Ectodermal cell (in vitro differentiated cells): Measurements from ENCODE around the gene TGFBR3.
"Not testable (repeated sequence)": the region's sequence is repeated elsewhere in the genome, so short reads cannot be mapped to it uniquely, and the experiment has no call there.

Experiments
- H3K27ac ChIP-seq: 2 replicates; pipeline ENCODE4 v1.7.0; 2013; ENCODE audit warnings: mild to moderate bottlenecking, low read depth, low read length; ENCODE audit not compliant: insufficient read depth, poor library complexity, severe bottlenecking
- H3K27me3 ChIP-seq: 2 replicates; pipeline ENCODE4 v1.7.0; 2013; ENCODE audit warnings: mild to moderate bottlenecking, low read length; ENCODE audit not compliant: insufficient read depth, control insufficient read depth, poor library complexity, severe bottlenecking
- H3K36me3 ChIP-seq: one replicate; pipeline ENCODE4 v1.7.0; 2013; ENCODE audit warnings: low read length; ENCODE audit not compliant: control insufficient read depth, insufficient read depth
- H3K4me1 ChIP-seq: one replicate; pipeline ENCODE4 v1.7.0; 2013; ENCODE audit warnings: low read length; ENCODE audit not compliant: control insufficient read depth, insufficient read depth
- H3K4me3 ChIP-seq: 2 replicates; pipeline ENCODE4 v1.7.0; 2013; ENCODE audit warnings: low read depth, low read length, control low read depth; ENCODE audit not compliant: insufficient read depth
- H3K9me3 ChIP-seq: 2 replicates; pipeline ENCODE4 v1.7.0; 2013; ENCODE audit warnings: mild to moderate bottlenecking, low read length, moderate library complexity; ENCODE audit not compliant: control insufficient read depth
- WGBS, 2 experiments: methylation state at CpG; one replicate each; pipeline ENCODE4 v1.1.7; 2013; ENCODE audit warnings: missing lambda C conversion rate in 2 of 2; 5-methylcytosine and 5-hydroxymethylcytosine counted together

The TGFBR3 gene

GRCh38 chr1:91836331-91837040, 49.5 kb downstream of the TGFBR3 start:
- Histone ChIP-seq H3K27ac (no peak overlapping the region), H3K27me3 (no peaks in the 10 kb centered on the region), H3K36me3 (no peaks in the 10 kb centered on the region), H3K4me3 (no peak overlapping the region), H3K4me1 (no peaks in the 10 kb centered on the region), H3K9me3 (no peaks in the 10 kb centered on the region)
- 79 to 80% methylated on average over 8 of the region's 8 CpGs for WGBS, 2 experiments

- H3K27me3 ChIP-seq, result no peaks in the 10 kb centered on the region
- H3K27ac ChIP-seq, result no peak overlapping the region
- H3K4me1 ChIP-seq, result peaks cover 5% of the 10 kb centered on the region
- H3K4me3 ChIP-seq, result no peak overlapping the region
- 92 to 100% methylated on average over 1 of the region's 1 CpG for WGBS, 2 experiments
- H3K9me3 ChIP-seq, result no peaks in the 10 kb centered on the region
- H3K36me3 ChIP-seq, result no peaks in the 10 kb centered on the region
Measured at GRCh38 chr1:91835087-91835521, 50.8 kb downstream of the TGFBR3 start.

- H3K4me3 ChIP-seq, H3K27ac ChIP-seq, H3K4me1 ChIP-seq, H3K27me3 ChIP-seq, H3K9me3 ChIP-seq, H3K36me3 ChIP-seq: not testable (repeated sequence)
- 94 to 97% methylated on average over 7 of the region's 7 CpGs for WGBS, 2 experiments
Measured at GRCh38 chr1:91834549-91834948, 51.4 kb downstream of the TGFBR3 start.

- no peak overlapping the region for H3K27ac ChIP-seq
- H3K27me3 ChIP-seq, result no peaks in the 10 kb centered on the region
- no peak overlapping the region for H3K4me3 ChIP-seq
- peaks cover 6% of the 10 kb centered on the region for H3K4me1 ChIP-seq
- H3K9me3 ChIP-seq, result no peaks in the 10 kb centered on the region
- H3K36me3 ChIP-seq, result no peaks in the 10 kb centered on the region
- 100% methylated on average over 1 of the region's 1 CpG for WGBS, 2 experiments
Measured at GRCh38 chr1:91833946-91834345, 52.0 kb downstream of the TGFBR3 start.

GRCh38 chr1:91831132-91831930, 54.6 kb downstream of the TGFBR3 start:
- no peaks in the 10 kb centered on the region for H3K36me3 ChIP-seq
- no peak overlapping the region for H3K27ac ChIP-seq
- peaks cover 9% of the 10 kb centered on the region for H3K4me1 ChIP-seq
- H3K4me3 ChIP-seq, result no peak overlapping the region
- H3K9me3 ChIP-seq, result no peaks in the 10 kb centered on the region
- 93 to 96% methylated on average over 8 of the region's 8 CpGs for WGBS, 2 experiments
- H3K27me3 ChIP-seq, result no peaks in the 10 kb centered on the region

GRCh38 chr1:91830242-91831131, 55.5 kb downstream of the TGFBR3 start:
- H3K9me3 ChIP-seq, result no peaks in the 10 kb centered on the region
- H3K4me1 ChIP-seq, result peaks cover 9% of the 10 kb centered on the region
- WGBS, 2 experiments, result 86 to 87% methylated on average over 10 of the region's 10 CpGs
- peak overlapping the region; percentile 23 for H3K27ac ChIP-seq
- no peaks in the 10 kb centered on the region for H3K27me3 ChIP-seq
- H3K36me3 ChIP-seq, result no peaks in the 10 kb centered on the region
- H3K4me3 ChIP-seq, result no peak overlapping the region

GRCh38 chr1:91829293-91830153, 56.4 kb downstream of the TGFBR3 start:
- H3K4me1 ChIP-seq, result peaks cover 9% of the 10 kb centered on the region
- no peaks in the 10 kb centered on the region for H3K36me3 ChIP-seq
- no peak overlapping the region for H3K4me3 ChIP-seq
- peak overlapping the region; percentile 23 for H3K27ac ChIP-seq
- no peaks in the 10 kb centered on the region for H3K27me3 ChIP-seq
- H3K9me3 ChIP-seq, result no peaks in the 10 kb centered on the region
- 73 to 81% methylated on average over 6 of the region's 6 CpGs for WGBS, 2 experiments

- no peaks in the 10 kb centered on the region for H3K27me3 ChIP-seq
- no peak overlapping the region for H3K27ac ChIP-seq
- 91 to 92% methylated on average over 9 of the region's 9 CpGs for WGBS, 2 experiments
- H3K36me3 ChIP-seq, result no peaks in the 10 kb centered on the region
- H3K9me3 ChIP-seq, result no peaks in the 10 kb centered on the region
- no peak overlapping the region for H3K4me3 ChIP-seq
- H3K4me1 ChIP-seq, result peaks cover 9% of the 10 kb centered on the region
Measured at GRCh38 chr1:91828583-91829281, 57.2 kb downstream of the TGFBR3 start.
